ENCODE data around the gene SNX33. TPM values are rescaled to one million over a fixed set of nuclear protein-coding genes. Genes with fewer than 3 reads are reported as not detected.
"Not testable (repeated sequence)": the region's sequence is repeated elsewhere in the genome, so short reads cannot be mapped to it uniquely, and the experiment has no call there.

Gene SNX33
- total RNA-seq, 1 experiment from 2014 or later: 15.1 TPM

GRCh38 chr15:75677465-75678323, 30.0 kb downstream of the SNX33 start:
- no peak for DNase-seq (ENCODE audit: low spot score)
- in situ Hi-C loops (cut with HindIII; ENCODE audit: low sequenced_read_pairs): no loop called here

DNA sequence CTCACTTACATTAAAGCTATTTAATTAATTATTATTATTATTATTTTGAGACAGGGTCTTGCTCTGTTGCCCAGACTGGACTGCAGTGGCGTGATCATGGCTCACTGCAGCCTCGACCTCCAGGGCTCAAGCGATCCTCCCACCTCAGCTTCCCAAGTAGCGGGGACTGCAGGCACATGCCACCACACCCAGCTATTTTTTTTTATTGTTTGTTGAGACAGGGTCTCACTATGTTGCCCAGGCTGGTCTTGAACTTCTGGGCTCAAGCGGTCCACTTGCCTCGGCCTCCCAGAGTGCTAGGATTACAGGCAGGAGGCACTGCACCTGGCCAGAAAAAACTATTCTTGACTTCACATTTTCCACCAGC, 30.6 kb downstream of the SNX33 start:
- in situ Hi-C loops (cut with HindIII; ENCODE audit: low sequenced_read_pairs); DNase-seq (ENCODE audit: low spot score): not testable (repeated sequence)

DNA sequence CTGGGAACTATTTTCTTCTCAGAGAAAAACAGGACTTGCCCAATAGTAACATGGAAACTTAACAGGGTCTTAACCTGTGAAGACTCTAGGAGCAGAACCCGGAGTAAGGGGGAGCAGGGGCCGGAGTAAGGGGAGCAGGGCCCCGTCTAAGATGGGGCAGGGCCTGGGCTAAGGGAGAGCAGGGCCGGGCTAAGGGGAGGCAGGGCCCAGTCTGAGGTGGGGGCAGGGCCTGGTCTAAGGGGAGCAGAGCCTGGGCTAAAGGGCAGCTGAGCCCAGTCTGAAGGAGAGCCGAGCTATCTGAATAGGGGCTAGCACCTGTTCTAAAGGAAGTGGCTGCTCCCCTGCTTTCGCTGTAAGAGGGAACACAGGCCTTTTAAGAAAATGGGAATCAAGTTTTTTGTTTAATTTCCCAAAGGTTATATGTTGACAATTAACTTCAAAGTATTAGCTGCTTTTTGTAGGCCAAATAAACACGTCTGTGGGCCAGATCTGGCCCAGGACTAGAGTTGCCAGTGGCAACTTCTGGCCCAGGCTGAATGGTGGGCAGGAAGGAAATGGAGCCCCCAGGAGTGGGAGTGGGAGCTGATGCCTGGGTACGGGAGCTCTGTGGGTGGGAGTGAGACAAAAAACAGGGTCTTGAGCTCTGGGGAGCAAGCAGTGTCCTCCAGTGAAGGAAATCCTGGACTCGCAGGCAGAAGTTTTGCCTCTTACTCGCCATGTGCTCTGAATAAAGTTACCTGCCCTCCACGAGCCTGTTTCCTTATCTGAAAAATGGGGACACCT, 32.5 kb downstream of the SNX33 start:
- DNase-seq (ENCODE audit: low spot score): no peak
- in situ Hi-C loops (cut with HindIII; ENCODE audit: low sequenced_read_pairs): no loop called here

GRCh38 chr15:75682181-75683135, 34.7 kb downstream of the SNX33 start:
- DNase-seq (ENCODE audit: low spot score): no peak
- in situ Hi-C loops (cut with HindIII; ENCODE audit: low sequenced_read_pairs): no loop called here

- in situ Hi-C loops (cut with HindIII; ENCODE audit: low sequenced_read_pairs): not testable (repeated sequence)
- DNase-seq (ENCODE audit: low spot score): peak; percentile 69
These were observed 36.1 kb downstream of the SNX33 start for GRCh38 chr15:75683646-75684312.

- no peak for DNase-seq (ENCODE audit: low spot score)
- in situ Hi-C loops (cut with HindIII; ENCODE audit: low sequenced_read_pairs): no loop called here
These were observed 36.9 kb downstream of the SNX33 start for GRCh38 chr15:75684648-75685047.

DNA sequence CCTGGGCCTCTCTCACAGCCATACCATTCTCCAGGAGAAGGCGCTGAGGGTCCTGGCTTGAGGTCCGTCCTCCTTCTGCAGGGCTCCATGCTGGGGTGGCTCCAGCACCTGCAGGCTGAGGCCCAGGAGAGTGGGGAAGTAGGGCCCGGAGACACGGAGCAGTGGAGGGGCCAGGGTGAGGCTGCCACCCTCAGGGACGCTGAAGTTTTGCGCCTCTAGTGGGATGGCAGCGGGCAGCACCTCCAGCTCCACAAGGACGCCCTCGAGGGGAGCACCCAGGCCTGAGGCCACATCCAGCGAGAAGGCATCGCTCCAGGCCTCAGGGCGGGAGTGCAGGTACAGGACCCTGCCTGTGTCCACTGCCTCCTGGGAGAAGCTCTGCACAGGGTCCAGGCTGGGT, 37.5 kb downstream of the SNX33 start:
- in situ Hi-C loops (cut with HindIII; ENCODE audit: low sequenced_read_pairs): no loop called here

DNA sequence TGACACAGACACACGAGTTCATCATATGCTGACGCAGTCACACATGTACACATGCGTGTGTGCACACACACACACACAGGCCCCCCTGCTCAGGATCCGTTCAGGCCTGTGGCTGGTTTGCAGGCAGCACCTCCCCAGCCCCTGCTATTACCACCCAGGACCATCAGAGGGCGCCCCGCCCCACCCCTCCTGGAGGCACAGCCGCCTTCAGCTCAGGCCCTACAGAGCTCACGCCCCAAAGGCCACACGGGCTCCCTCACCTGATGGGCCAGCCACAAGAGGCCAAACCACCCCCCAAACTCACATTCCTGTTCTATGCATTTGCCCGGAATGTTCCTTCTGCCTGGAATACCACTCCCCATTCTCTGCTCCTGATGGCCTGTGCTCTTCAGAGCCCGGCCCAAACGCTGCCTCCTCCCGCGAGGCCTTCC, 38.5 kb downstream of the SNX33 start:
- DNase-seq (ENCODE audit: low spot score): peak; percentile 46
- in situ Hi-C loops (cut with HindIII; ENCODE audit: low sequenced_read_pairs): not testable (repeated sequence)

More for the DNA sequence above, 37.5 kb downstream of the SNX33 start:
- DNase-seq (ENCODE audit: low spot score): no peak

DNA sequence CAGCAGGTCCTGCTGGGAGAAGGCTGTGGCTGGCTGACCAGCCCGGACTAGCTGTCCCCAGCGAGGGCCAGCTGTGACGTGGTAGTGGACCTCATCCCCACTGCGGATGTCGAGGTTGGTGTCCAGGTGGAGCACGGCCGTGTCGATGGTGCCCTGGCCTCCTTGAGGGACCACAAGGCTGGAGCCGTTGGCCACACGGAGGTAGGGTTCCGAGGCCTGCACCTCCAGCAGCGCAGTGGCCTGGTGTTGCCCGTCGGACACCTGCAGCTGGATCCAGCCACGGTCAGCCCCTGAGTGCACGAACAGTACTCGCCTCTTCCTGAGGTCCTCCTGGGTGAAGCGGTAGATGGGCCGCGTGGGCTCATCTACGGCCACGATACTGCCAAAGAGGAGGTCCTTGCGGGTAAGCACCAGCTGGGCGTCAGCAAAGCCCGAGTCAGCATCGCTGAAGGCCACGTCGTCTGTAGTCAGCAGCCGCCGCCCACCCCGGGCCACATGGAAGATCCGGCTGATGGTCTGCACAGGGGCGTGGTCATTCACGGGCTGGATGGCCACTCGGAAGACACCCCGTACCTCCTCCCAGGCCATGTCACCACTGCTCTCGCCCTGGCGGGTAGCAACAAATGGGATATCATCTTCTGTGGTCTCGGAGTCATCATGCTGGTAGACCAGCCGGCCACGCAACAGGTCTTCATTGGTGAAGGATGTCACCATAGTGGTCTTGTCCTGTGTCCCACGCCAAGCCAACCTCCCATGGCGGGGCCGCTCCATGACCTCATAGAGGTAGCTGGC, 40.0 kb downstream of the SNX33 start:
- no peak for DNase-seq (ENCODE audit: low spot score)
- in situ Hi-C loops (cut with HindIII; ENCODE audit: low sequenced_read_pairs): no loop called here

DNA sequence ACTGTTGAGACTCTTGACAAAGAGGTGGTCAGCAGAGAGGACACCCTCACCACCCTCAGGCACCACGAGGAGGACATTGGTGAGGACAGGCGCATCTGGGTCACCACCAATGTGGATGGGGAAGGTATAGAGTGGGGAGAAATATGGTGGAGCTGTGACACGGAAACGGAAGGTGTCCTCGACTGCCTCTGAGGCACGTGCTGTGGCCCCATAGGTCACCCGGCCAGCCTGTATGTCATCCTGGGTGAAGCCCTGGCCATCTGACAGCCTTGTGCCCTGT, 40.5 kb downstream of the SNX33 start:
- in situ Hi-C loops (cut with HindIII; ENCODE audit: low sequenced_read_pairs): no loop called here

GRCh38 chr15:75688831-75689230, 41.1 kb downstream of the SNX33 start:
- in situ Hi-C loops (cut with HindIII; ENCODE audit: low sequenced_read_pairs): no loop called here
- no peak for DNase-seq (ENCODE audit: low spot score)

More for the DNA sequence above, 40.5 kb downstream of the SNX33 start:
- no peak for DNase-seq (ENCODE audit: low spot score)

GRCh38 chr15:75689429-75689828, 41.7 kb downstream of the SNX33 start:
- DNase-seq (ENCODE audit: low spot score); in situ Hi-C loops (cut with HindIII; ENCODE audit: low sequenced_read_pairs): not testable (repeated sequence)

DNA sequence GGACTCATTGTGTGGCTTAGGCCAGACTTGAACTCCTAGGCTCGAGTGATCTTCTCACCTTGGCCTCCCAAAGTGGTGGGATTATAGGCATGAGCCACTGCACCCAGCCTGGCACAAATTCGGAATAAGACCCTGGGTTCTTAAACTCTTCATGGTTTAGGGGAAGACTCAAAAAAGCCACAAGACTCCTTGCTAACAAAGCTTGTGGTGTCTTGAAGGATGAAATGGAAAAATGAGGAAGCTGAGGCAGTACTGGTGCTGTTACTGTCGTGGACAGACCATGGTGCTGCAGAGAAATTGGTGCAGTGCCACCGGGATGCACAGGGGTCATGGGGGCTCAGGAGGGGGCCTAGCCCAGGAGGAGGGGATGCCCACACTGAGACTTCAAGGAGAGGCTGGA, 44.6 kb downstream of the SNX33 start:
- in situ Hi-C loops (cut with HindIII; ENCODE audit: low sequenced_read_pairs); DNase-seq (ENCODE audit: low spot score): not testable (repeated sequence)

DNA sequence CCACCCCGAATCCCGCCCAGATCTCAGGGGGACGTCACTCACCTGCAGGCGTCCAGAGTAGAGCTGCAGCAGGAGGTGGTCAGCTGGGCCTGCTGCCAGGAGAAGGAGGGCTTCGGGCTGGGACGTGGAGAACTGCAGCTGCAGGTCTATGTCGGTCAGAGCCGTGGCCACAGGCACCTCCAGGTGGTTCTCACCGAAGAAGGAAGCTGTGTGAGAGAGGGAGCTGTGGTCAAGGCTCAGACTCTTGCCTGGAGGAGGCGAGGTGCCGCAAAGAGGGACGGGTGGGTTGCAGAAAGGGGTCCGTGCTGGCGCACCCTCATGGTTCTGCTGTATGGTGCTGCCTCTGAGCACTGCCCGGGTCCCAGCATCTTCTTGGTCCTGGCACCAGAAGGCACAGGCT, 45.3 kb downstream of the SNX33 start:
- in situ Hi-C loops (cut with HindIII; ENCODE audit: low sequenced_read_pairs); DNase-seq (ENCODE audit: low spot score): not testable (repeated sequence)

DNA sequence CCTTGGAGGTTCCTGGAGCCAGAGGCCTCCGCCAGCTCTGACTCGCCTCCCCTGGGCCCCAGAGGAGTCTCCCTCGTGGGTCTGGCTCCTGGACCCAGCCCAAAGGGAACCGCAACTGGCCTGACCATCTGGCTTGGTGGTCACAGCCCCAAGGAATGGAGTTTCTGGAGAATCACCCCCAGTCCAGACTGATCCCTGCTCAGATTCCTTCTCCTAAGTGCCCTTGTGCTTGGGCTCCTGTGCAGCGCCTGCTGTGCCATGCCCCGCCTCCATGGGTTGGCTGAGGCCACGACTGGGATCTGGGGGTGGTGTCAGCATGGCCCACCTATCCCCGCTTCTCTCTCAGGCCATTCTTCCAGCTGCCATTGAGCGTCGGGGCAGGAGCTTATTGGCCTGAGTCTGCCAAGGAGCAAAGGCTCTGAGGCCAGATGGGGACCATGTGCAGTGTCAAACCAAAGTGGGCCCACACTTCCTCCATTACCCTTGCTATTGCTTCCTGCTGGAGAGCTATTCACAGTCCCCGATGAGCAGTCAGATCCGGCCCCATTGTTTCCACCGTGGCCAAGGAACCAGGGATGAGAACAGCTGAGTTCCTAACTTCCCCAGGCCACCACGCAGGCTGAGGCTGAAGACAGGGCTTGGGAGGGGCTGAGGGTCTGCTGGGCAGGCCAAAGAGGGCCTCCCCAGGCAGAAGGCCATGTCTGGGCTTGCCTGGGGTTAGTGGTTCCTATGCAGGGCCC, 46.0 kb downstream of the SNX33 start:
- in situ Hi-C loops (cut with HindIII; ENCODE audit: low sequenced_read_pairs): no loop called here

DNA sequence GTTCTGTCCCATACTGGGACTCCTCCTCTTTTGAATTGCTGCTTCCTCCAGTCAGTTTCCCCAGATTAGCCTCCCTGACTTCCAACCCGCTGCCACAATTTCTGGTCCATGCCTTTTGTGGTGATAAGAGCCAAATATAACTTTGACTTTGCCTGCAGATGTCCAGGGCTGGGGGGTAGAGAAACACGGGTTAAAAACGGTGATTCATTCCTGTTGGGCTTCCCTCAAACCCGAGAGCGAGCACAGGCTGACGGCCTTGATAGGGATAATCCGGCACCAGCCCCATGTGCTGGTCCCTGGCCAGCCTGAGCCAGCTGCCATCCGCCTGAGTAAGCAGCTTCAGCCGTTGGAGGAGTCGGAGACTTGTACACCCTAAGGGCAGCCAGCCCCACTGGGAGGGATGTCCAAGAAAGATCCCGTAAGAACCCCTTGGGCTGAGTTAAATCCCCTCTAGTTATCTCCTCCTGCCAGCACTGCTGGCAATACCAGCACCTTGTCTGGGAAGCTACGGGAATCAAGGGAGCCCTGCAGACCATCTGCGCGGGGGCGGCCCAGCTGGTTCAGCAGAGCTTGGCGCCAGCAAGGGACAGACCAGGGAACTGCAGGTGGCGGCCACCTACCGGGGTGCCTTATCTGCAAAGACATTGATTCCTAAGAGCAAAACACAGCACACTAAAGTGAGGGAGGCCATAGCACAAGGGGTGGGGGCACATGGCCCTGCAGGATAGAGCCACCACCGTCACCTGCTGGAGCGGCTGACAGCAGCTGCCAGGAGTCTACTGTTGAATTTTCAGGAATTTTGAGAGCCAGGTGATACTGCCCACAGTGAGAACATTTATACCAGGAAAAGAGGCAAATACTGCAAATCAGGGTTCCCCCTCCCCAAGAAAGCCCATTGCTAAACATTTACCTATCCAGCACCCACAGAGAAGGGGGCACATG, 46.8 kb downstream of the SNX33 start:
- in situ Hi-C loops (cut with HindIII; ENCODE audit: low sequenced_read_pairs): no loop called here

More for the DNA sequence above, 46.0 kb downstream of the SNX33 start:
- no peak for DNase-seq (ENCODE audit: low spot score)

More for the DNA sequence above, 46.8 kb downstream of the SNX33 start:
- DNase-seq (ENCODE audit: low spot score): peak; percentile 87

Data from G401 (cell line).